ENCODE data around the gene ANKRD12.
"Not testable (repeated sequence)": the region's sequence is repeated elsewhere in the genome, so short reads cannot be mapped to it uniquely, and the experiment has no call there.

The ANKRD12 gene

DNA sequence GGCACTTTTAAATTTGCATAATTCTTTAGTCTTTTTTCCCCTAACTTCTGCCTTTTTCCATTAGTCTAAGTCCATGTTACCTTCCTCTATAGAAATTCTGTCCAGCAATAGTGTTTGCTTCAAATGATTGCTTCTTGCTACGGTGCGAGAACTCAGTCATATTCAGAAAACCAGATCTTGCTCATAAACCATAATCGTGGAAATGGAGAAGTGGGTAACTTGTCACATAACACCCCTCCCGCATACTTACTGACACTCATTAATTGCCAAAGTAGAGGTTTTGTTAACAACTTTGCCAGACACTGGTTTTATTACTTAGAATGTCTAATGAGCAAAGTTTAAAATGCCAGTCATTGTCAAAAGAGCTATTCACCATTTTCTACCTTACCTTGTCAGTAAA lies 103.7 kb downstream of the ANKRD12 start:
- DNase-seq, result no peak

DNA sequence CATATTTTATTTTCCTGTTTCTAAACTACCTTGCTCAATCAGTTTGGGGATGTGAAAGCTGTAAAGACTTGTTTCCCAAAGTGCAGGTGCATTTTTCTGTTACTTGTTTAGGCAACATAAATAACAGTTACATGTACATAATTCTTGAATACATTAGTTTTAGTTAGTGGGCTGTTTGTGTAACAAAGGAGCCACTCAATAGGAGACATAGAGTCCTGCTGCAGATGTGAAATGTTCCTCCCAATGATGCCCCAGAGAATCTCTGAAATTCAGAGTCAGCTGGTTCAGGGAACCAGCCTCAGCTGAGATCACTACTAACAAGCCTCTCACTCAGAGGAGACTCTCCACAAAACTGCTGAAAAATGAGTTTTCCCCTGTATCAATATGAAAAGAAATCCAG lies 106.4 kb downstream of the ANKRD12 start:
- DNase-seq, result no peak

DNA sequence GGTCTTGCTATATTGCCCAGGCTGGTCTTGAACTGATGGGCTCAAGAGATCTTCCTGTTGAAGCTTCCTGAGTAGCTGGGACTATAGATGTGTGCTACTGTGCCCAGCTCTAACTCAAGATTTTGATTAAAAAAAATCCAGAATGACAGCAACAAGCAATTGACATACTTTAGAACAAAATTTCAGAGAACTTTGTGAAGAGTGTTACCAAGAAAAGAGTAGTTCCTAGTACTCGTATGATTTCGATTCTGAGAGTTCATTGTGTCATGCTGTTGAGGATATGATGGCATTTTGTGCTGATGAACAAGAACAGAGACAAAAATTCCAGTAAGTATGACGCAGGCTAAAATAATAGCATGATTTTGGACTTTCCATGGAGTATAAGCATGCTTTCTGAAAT lies 107.8 kb downstream of the ANKRD12 start:
- no peak for DNase-seq

DNA sequence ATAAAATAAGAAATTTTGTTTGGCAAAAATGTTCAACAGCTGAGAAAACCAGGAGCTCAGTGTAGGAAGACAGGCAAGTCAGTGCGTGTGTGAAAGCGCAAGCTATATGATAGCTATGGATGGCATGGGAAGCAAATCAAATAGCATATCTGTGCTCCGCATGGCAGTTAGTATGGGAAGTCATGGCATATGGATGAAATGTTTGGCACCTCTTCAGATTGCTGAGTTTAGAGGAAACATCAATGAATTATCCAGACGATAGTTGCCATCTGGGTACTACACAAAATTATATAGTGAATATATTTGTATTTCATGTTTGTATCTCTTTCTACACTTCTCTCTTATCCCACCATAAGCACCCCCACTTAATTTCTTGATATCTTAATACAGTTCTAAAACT lies 112.1 kb downstream of the ANKRD12 start:
- DNase-seq, result no peak

DNA sequence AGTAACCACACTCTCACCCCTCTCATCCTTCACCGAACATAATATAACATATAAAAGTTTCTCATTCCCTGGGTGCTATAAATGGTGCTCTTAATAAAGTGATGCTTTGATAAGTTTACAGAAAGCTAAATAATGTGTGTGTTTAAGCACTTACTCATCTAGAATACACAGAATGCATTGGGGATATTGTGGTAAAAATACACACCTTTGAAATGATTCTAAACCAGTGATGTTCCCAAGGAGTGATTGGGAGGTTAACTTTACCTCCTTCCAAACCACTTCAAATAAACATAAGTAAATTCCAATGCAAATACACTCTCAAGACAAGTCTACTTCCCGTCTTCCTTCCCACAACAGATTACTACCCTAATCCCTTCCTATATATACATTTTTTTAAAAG lies 112.7 kb downstream of the ANKRD12 start:
- DNase-seq, result no peak

DNA sequence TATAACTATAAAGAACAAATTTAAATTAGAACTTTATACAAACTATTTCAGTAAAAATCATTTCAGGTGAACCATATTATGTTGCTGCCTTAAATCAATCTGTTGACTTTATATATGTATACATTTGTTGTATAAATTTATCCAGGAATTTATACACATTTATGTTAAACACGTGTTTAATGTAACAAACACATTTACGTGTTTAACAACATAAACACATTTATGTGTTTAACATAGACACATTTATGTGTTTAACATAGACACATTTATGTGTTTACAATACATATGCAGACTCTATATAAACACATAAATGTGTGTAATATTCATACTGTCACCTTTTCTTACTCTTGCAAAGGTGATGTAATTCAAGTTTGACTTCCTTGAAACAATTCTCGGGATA lies 122.6 kb downstream of the ANKRD12 start:
- no peak for DNase-seq

DNA sequence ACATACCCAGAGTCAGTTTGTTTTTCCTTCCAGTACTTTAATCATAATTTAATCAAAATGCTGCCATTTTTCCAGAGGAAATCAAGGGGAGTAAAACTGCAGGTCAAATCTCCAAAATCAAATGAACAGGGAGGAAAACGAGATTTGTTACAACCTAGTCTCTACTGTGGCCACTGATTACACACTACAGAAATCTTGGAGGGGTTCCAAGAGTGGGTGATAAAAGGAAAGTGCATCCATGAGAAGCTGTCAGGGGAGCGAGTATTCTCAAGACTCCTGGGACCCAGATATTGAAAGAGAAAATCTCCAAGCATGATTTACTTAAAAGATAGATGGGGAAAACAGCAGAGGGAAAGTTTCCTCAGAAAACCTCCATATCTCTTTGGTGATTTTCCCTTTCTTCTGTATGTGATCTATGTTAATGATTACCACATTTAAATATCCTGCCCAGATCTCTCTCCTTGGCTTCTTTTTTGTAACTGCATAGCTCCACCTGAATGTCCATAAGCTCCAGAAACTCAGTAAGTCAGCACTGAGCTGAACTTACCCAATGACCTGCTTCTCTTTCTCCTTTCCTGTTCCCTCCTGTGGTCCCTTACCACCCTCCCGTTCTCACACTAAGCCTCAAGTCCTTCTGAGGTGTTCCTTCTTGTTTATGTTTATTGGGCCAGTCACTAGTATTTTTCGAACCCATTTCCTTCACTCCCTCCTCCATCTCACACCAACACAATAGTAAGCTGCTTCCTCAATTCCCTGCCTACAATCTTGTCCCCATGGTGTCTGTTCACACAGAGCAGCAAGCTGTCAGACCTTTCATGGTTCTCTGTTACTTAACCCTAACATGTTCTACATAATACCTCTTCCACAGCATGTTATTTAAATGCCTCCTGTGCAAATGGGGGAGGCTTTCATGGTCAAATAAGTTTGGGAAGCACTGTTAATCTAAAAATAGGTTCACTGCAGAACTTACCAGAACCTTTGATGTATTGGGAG lies 124.1 kb downstream of the ANKRD12 start:
- no peak for DNase-seq

DNA sequence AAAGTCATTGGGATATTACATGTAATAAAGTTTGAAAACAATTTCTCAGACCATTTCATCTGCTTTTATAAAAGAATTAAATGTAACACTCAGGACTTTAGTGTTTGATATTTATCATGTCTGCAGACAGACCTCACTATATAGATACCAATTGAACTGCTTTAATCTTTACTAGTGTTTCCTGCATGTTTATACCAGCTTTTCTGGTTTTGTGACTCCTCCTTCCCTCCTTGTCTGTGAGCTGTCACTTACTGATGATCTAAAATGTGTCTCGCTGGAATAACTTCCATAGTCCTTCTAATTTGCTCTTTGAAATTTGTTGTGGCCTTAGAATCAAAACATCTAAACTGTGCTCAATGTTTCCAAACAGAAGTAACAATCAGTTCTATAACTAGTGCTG lies 126.7 kb downstream of the ANKRD12 start:
- DNase-seq, result no peak

DNA sequence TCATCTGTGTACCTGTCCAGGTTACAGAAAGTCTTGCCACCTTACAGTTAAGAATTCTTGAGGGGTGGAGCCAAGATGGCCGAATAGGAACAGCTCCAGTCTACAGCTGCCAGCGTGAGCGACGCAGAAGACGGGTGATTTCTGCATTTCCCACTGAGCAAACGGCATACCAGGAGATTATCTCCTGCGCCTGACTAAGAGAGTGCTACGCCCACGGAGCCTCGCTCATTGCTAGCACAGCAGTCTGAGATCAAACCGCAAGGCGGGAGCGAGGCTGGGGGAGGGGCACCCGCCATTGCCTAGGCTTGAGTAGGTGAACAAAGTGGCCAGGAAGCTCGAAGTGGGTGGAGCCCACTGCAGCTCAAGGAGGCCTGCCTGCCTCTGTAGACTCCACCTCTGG lies 128.2 kb downstream of the ANKRD12 start:
- DNase-seq, result not testable (repeated sequence)

DNA sequence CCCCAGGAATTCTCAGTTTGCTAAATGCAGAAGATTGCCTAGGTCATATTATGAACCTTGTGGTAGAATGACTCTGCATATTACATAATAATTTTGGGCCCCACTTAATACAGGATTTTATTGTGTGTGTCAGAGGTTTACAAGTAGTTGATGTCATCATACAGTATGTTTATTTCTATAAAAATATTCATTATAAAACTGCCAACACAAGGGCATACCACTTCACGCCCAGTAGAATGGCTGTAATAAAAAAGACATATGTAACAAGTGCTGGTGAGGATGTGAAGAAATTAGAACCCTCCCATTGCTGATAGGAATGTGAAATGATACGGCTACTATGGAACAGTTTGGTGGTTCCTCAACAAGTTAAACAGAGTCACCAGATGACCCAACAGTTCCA lies 136.6 kb downstream of the ANKRD12 start:
- no peak for DNase-seq

DNA sequence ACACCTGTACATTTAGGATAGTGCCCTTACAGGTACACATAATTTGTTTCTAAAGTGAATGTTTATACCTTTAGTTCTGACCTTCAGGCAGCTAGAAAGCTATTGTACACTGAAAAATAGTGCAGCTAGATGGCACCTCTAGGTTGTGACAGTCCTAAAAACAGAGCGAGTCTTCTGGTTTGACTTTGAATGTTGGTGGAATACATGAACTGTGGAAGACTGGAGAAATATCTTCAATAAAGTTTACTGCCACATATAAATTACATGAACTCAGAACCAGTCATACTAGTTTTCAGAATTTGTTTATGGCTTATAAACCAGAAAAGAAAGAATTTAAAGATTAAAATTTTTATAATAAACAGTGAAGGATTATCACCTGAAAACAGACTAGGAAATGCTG lies 139.3 kb downstream of the ANKRD12 start:
- DNase-seq, result no peak

DNA sequence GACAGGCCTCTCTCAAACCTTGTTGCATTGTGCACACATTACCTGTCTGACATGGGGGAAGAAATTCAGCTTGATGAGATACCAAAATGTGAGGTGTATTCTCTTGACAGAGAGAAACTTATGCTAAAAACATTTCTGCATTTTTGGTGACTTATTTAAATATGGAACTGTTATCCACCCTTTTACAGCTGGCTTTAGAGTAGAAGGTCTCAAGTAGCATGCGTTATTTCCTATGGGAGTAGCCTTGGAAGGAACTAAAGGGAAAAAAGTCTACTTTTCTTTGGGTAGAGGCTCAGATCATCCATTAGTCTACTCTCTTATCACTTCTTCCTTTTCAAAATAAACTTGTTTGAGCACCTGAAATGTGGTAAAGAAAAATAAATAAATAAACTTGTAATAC lies 141.4 kb downstream of the ANKRD12 start:
- no peak for DNase-seq

DNA sequence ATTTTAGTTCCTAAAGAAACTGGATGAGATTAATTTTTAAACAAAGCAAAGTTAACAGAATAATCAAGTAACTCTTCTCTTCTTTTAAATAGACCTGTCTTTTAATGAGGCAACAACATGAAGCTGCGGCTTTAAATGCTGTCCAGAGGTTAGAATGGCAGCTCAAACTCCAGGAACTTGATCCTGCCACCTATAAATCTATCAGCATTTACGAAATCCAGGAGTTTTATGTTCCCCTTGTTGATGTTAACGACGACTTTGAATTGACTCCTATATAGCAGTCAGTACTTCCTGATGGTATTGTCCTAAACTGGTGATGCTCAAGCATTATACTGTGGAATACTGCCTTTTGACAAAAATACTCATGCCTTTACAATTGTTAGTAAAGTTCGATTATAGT lies 144.3 kb downstream of the ANKRD12 start:
- no peak for DNase-seq

DNA sequence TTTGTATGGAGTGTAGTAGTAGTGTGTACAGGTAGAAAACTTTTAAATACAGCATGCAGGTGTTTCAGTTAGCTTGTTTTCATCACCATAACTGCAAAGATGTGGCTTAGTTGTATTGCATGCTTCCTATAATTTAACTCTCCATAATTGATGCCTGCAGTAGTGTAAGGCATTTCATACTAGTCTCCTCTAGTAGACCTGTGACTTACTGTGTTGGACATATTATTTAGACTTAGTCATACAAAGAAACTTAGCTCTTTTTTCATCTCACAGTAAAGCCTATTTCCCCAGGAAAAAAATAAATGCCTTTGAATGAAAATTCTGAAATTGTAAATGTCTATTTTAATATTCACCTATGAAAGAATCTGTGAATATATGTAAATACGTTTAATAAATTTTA lies 145.2 kb downstream of the ANKRD12 start:
- DNase-seq, result no peak

DNA sequence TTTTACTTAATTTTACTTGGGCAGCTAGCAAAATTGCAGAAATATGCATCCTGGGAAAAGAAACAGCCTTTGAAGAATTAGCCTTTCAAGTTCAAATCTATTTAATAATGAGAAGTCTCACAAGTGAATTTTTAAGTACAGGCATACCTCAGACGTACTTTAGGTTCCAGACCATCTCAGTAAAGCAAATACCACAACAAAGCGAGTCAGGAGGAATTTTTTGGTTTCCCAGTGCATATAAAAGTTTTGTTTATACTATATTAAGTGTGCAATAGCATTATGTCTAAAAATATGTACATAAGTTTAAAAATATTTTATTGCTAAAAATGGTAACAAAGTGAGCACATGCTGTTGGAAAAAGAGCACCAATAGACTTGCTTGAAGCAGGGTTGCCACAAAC lies 147.2 kb downstream of the ANKRD12 start:
- DNase-seq, result no peak

DNA sequence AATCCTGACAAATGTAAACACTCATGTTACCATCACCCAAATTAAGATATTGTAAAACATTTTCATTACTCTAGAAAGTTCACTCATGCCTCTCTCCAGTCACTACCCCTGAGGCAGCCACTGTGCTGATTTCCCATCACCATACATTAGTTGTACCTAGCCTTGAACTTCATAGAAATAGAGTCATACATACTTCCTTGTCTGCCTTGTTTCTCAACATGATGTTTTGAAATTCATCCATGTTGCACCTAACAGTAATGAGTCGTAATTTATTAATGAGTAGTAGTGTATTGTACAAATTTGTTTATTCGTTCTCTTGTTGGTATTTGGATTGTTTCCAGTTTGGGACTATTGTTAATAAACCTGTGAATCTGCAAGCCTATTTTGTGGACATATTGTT lies 149.0 kb downstream of the ANKRD12 start:
- no peak for DNase-seq

DNA sequence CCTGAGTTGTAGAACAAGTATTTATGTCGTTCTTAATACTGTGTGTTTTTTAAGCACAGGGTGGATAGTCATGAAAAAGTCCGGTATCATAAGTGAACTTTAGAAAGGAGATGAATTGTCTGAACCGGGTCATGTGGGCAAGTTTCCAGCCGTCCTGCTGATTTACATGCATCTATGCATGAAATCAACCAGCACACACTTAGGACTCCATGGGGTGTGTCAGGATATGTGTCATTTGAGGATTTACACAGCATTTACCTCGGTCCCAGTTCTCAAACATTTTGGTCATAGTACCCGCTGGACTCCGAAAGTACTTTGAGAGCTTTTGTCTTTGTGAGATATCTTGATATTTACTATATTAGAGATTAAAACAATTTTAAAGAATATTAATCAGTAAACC lies 150.5 kb downstream of the ANKRD12 start:
- DNase-seq, result no peak

DNA sequence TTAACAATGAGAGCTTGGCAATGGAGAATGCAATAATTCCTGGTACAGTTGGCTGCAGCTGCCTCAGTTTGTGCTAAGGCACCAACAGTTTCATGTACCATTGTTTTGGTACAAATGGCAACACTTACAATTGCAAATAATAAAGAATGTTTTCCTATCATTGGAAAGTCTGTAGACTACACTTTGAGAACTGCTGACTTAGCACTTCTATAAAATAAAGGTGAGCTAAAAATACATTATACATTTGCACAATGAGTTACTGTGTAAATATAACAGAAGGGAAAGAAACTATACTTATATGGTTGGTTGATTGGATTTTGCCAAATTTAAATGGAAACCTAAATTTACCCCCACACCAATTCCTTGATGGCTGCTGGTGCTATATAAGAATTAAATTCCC lies 153.1 kb downstream of the ANKRD12 start:
- no peak for DNase-seq

DNA sequence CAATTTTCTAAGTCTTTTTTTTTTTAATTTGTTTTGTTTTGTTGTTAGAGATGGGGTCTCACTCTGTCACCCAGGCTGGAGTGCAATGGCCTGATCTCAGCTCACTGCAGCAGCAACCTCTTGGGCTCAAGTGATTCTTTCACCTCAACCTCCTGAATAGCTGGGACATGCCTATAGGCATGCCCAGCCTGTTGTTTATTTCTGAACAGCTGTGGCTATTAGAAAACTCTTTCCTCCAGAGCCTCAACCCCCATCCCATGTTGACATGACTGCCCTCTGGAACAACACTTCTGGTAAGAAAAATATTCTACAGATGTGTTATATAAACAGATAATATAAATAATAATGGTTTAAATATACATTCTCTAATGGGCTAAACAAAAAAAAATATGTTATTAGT lies 153.6 kb downstream of the ANKRD12 start:
- DNase-seq, result no peak

DNA sequence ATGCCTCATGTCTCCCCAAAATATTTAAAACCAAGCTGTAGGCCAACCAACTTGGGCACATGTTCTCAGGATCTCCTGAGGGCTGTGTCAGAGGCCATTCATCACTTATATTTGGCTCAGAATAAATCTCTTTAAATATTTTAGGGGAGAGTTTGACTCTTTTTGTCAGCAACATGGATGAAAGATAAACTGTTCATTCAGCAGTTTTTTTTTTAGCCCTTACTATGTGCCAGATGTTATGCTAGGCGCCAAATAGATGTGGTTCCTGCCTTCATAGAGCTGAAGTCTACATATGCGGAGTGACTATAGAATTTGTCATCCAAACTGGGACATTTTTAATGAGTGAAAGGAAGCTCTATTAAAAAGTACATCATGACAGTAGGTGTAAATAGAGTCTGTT lies 155.5 kb downstream of the ANKRD12 start:
- no peak for DNase-seq

DNA sequence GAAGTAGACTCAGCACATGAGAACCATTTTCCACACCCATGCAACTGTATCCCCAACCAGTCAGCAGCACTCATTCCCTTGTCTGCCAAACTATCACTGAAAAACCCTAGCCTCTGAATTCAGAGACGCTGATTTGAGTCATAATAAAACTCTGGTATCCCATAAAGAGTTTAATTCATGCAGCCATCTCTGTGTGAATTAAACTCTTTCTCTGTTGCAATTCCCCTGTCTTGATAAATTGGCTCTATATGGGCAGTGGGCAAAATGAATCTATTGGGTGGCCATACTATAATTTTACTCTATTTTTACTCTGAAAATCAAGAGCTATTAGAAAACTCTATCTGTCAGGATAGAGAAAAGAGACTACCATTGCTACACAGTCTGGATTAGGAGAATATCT lies 157.4 kb downstream of the ANKRD12 start:
- no peak for DNase-seq

DNA sequence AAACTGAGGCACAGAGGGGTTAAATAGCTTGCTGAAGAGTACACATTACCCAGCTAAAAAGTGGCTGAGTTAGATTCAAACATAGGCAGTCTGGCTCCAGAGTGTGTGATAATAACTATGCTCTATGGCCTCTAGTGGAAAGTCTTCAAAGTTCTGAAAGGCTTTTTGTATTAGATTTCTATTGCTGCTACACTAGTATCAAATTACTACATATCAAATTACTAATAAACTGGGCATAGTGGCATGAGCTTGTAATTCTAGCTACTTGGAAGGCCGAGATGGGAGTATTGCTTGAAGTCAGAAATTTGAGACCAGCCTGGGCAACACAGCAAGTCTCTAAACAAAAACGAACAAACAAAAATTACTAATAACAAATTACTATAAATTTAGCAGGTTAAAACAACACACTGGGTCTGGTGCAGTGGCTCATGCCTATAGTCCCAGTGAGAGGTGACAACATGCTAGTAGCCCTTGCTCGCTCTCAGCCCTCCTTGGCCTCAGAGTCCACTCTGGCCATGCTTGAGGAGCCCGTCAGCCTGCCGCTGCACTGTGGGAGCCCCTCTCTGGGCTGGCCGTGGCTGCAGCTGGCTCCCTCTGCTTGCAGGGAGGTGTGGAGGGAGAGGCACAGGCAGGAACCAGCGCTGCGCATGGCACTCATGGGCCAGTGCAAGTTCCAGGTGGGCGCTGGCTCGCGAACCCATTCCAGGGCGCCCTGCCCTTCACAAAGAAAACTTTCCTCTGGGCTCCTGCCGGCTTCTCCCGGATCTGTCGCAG lies 159.8 kb downstream of the ANKRD12 start:
- no peak for DNase-seq

DNA sequence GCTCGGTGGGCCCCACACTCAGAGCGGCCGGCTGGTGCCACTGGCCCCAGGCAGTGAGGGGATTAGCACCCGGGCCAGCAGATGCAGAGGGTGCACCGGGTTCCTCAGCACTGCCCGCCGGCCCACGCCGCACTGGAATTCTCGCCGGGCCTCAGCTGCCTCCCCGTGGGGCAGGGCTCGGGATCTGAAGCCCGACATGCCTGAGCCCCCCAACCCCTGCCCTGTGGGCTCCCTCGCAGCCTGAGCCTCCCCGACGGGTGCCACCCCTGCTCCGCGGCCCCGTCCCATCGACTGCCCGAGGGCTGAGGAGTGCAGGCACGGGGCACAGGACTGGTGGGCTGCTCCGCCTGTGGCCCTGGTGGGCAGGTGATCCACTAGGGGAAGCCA lies 160.4 kb downstream of the ANKRD12 start:
- no peak for DNase-seq

DNA sequence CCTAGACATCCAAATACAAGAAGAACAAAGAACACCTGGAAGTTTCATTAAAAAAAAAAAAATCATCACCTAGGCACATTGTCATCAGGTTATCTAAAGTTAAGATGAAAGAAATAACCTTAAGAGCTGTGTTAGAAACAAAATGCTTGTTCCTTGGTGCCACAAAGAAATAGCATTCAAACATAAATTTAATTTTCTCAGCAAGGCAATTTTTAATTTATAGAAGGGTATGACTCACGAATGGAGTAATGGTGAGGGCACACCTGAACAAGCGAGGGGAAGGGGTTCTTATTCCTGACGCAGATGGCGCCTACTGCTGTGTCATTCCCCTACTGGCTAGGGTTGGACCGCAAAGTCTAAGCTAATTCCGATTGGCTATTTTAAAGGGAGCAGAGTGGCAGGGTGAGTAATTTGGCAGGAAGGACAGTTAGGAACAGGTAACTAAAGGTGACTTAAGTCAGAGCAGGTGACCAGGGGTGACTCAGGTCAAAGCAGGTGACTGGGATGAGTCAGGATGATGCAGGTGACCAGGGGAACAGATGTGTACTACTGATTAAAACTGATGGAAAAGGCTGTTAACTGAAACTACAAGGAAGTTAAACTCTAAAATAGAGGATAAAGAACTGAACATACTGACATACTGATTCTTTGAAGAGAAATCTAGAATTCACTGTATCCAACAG lies 167.9 kb downstream of the ANKRD12 start:
- DNase-seq, result no peak

Data from NCI-H1436 treated with DMSO at 0.1 percent for 48 hours (cell line).